Skeletal muscle satellite cell (primary cell): ENCODE data around the gene HSF2.

ENCODE experiments used
- H3K27me3 ChIP-seq: 2 replicates; pipeline ENCODE4 v1.7.0; 2013; ENCODE audit warnings: low read length; ENCODE audit not compliant: control insufficient read depth, insufficient read depth
- H3K36me3 ChIP-seq: 2 replicates; pipeline ENCODE4 v1.7.0; 2013; ENCODE audit warnings: mild to moderate bottlenecking, control low read depth, low read length; ENCODE audit not compliant: insufficient read depth
- H3K4me1 ChIP-seq: 2 replicates; pipeline ENCODE4 v1.7.0; 2013; ENCODE audit warnings: low read length; ENCODE audit not compliant: control insufficient read depth, insufficient read depth
- H3K4me2 ChIP-seq: 2 replicates; pipeline ENCODE4 v1.7.0; 2013; ENCODE audit warnings: mild to moderate bottlenecking, low read length
- H3K4me3 ChIP-seq: 2 replicates; pipeline ENCODE4 v1.7.0; 2013; ENCODE audit warnings: low read length
- H3K9ac ChIP-seq: 2 replicates; pipeline ENCODE4 v1.7.0; 2013; ENCODE audit warnings: mild to moderate bottlenecking, low read depth, low read length, moderate library complexity
- H3K9me3 ChIP-seq: replicated peaks from 2 replicates; pipeline ENCODE4 v1.7.0; 2013; ENCODE audit warnings: mild to moderate bottlenecking, control low read depth, low read length

HSF2 gene

DNA sequence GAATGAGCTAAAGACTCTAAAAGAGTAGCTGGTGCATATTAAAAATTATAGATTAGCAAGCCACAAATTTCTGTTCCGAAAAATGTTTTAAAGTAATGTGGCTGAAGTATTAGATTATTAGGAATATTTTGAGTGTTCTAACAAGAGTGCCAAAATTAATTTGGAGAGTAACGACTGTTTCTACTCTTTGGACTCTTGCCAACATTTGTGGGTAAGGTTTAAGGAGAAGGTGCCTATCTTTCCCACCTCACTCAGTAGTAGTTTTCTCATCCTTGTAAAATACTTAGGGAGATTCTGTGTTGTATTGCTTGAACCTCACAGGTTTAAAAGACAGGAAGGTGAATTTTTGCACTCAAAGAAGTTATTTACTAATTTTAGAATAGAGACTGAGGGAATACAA is 5.0 kb downstream of the HSF2 start:
- Histone ChIP-seq H3K36me3 (no peaks in the 10 kb centered on the region), H3K9me3 (no peaks in the 10 kb centered on the region), H3K4me3 (no peak overlapping the region), H3K4me2 (no peak overlapping the region), H3K4me1 (peaks cover 18% of the 10 kb centered on the region), H3K27me3 (no peaks in the 10 kb centered on the region), H3K9ac (no peak overlapping the region)

DNA sequence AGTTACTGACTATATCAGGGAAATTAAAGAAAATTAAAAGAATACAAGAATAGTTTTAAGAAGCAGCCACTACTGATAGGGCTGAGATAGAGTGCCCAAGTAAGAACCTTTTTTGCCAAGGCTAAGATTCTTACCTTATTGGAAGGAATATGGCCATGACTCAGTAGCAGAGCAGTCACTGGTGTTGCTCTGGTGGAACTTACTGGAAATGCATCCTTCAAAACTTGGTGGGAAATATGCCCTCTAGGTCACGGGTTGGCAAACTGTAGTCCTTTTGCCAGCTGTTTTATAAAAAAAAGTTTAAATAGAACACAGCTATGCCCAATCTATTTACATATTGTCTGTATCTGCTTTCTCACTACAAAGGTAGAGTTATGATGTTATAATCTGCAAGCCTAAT is 6.0 kb downstream of the HSF2 start:
- Histone ChIP-seq H3K9ac (no peak overlapping the region), H3K9me3 (no peaks in the 10 kb centered on the region), H3K4me2 (no peak overlapping the region), H3K4me3 (no peak overlapping the region), H3K36me3 (no peaks in the 10 kb centered on the region), H3K4me1 (peaks cover 17% of the 10 kb centered on the region), H3K27me3 (no peaks in the 10 kb centered on the region)

DNA sequence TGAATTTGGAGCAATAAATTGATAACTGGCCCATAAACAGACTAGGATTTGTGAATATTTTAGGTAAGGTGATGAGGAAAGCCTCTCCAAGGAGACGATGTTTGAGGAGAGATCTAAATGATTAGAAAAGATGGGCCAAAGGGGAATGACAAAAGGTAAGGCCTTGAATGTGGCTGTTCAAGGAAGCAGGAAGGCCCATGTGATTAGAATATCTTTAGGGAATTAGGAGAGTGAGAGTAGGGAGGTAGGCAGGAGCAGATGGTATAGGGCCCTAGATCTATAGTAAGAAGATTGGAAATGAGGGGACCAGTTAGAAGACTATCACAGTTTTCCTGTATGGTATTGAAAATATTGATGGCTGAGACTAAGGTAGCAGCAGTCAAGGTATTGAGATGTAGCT is 6.7 kb downstream of the HSF2 start:
- Histone ChIP-seq H3K9me3 (no peaks in the 10 kb centered on the region), H3K9ac (no peak overlapping the region), H3K4me3 (no peak overlapping the region), H3K27me3 (no peaks in the 10 kb centered on the region), H3K36me3 (no peaks in the 10 kb centered on the region), H3K4me1 (peaks cover 10% of the 10 kb centered on the region), H3K4me2 (no peak overlapping the region)

DNA sequence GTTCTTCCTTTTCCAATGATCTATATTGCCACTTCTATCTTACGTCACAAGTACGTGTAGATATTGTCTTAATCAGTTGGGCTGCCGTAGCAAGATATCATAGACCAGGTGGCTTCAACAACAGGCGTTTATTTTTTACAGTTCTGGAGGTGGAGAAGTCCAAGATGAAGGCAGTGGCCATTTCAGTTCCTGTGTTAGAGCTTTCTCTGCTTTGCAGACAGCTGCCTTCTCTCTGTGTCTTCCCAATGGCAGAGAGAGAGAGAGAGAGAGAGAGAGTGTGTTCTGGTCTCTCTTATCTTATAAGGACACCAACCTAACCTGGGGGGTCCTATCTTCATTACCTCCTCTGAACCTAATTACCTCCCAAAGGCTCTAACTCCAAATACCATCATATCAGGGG is 8.3 kb downstream of the HSF2 start:
- H3K9ac ChIP-seq = no peak overlapping the region
- peaks cover 4% of the 10 kb centered on the region for H3K4me1 ChIP-seq
- no peak overlapping the region for H3K4me3 ChIP-seq
- H3K9me3 ChIP-seq = no peaks in the 10 kb centered on the region
- no peak overlapping the region for H3K4me2 ChIP-seq
- H3K27me3 ChIP-seq = no peaks in the 10 kb centered on the region
- peaks cover under 1% of the 10 kb centered on the region for H3K36me3 ChIP-seq

DNA sequence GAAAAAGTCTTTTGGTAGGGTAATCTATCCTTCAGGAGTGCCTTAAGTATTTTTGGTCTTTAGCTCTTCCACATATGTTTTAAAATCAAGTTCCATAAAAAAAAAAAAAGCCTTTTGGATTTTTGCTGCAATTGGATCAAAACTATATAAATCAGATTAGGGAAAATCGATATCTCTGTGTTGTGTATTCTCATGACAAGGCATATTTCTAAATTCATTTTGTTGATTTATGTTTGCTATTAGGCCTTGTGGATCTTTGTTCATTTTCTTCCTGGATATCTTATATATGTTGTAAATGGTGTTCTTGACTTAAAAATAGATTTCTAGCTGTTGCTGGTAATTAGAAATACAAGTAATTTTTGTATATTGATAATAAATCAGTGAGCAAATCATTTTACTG is 8.8 kb downstream of the HSF2 start:
- Histone ChIP-seq H3K4me1 (peaks cover 4% of the 10 kb centered on the region), H3K27me3 (no peaks in the 10 kb centered on the region), H3K9ac (no peak overlapping the region), H3K9me3 (no peaks in the 10 kb centered on the region), H3K4me2 (no peak overlapping the region), H3K36me3 (peaks cover 5% of the 10 kb centered on the region), H3K4me3 (no peak overlapping the region)

DNA sequence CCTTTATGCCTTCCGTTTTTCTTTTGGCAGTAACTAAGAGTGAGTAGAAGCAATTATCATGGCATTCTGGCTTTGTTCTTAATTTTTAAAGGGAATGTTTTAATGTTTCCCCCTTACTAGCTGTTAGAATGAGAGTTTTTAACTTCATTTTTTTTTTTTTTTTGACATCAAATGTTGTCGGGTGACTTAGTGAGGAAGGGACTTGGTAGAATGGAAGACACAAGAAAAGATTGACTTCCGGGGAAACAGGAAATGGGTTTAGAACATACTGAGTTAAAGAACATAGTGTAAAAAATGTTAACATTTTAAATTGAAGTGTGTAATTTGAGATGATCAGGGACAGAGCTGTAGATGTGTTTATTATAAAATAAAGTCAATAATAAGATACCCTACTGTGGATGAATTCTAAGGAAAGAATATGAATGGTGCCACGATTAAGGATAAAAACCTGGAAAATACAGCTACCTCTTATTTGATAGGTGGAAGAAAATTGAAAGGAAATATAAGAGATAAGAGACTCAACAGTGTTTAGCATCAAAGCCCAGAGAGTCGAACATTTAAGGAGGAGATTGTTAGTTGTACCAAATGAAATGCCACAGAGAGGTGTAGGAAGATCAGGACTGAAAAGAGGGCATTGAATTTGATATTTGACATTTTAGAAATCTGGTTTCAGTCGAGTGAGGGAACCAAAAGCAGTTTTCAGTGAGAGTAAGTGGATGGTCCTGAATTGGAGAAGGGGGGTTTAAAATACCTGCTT is 9.4 kb downstream of the HSF2 start:
- H3K4me3 ChIP-seq = no peak overlapping the region
- H3K9ac ChIP-seq = no peak overlapping the region
- H3K4me2 ChIP-seq = no peak overlapping the region
- H3K9me3 ChIP-seq = no peaks in the 10 kb centered on the region
- H3K4me1 ChIP-seq = peaks cover 4% of the 10 kb centered on the region
- H3K36me3 ChIP-seq = peaks cover 11% of the 10 kb centered on the region
- H3K27me3 ChIP-seq = no peaks in the 10 kb centered on the region

DNA sequence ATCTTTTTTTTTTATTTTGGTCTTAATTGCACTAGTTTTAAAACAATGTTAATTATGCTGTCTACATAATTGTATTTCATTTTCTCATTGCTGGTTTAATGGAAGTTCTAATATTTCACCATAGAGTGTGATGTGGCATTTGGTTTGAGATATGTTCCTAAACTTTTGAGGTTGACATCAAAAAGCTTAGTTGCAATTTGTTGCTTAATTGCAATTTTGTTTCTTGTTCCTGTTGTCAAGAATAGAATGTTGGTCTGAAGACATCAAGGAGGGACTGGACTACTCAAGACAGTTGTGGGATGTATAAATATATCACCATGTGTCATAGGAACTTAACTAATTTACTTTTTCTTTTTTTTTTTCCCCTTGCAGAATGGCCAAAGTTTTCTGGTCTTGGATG is 12.5 kb downstream of the HSF2 start:
- Histone ChIP-seq H3K36me3 (peaks cover 20% of the 10 kb centered on the region), H3K9ac (no peak overlapping the region), H3K27me3 (no peaks in the 10 kb centered on the region), H3K4me2 (no peak overlapping the region), H3K4me1 (peaks cover 4% of the 10 kb centered on the region), H3K4me3 (no peak overlapping the region), H3K9me3 (no peaks in the 10 kb centered on the region)

DNA sequence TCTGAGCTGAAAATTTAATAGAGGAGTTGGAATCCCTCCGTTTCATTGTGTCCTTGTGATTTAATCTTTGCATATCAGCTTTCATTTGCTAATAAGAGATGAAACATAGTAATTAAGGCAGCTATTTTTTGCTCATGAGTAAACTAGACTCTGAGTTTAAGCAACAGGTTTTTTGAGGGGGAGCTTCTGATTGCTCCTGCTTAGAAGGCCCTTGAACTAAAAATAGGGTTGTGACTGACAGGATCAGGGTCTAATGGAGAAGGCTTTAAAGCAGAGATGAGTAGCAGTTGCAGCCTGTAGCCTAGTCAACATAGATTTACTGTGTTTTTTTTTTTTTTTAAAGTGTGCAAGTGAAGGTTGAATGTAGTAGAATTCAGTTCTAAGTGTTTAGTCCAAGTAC is 17.4 kb downstream of the HSF2 start:
- peaks cover 36% of the 10 kb centered on the region for H3K36me3 ChIP-seq
- no peak overlapping the region for H3K9ac ChIP-seq
- no peak overlapping the region for H3K4me3 ChIP-seq
- H3K4me1 ChIP-seq = no peaks in the 10 kb centered on the region
- no peaks in the 10 kb centered on the region for H3K9me3 ChIP-seq
- H3K4me2 ChIP-seq = no peak overlapping the region
- H3K27me3 ChIP-seq = no peaks in the 10 kb centered on the region

DNA sequence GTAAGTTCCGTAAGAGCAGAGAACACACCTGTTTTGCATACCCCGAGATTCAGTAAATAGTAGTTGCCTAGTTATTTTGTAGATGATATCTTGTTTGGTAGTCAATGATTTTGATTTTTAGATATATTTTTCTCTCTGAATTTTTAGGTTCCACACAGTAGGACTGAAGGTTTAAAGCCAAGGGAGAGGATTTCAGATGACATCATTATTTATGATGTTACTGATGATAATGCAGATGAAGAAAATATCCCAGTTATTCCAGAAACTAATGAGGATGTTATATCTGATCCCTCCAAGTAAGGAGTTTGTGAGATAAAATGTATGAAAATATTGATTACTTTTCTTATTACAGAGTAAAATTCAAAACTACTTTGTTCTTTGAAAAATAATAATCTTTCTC is 22.6 kb downstream of the HSF2 start:
- H3K4me1 ChIP-seq = no peaks in the 10 kb centered on the region
- H3K36me3 ChIP-seq = peaks cover 39% of the 10 kb centered on the region

DNA sequence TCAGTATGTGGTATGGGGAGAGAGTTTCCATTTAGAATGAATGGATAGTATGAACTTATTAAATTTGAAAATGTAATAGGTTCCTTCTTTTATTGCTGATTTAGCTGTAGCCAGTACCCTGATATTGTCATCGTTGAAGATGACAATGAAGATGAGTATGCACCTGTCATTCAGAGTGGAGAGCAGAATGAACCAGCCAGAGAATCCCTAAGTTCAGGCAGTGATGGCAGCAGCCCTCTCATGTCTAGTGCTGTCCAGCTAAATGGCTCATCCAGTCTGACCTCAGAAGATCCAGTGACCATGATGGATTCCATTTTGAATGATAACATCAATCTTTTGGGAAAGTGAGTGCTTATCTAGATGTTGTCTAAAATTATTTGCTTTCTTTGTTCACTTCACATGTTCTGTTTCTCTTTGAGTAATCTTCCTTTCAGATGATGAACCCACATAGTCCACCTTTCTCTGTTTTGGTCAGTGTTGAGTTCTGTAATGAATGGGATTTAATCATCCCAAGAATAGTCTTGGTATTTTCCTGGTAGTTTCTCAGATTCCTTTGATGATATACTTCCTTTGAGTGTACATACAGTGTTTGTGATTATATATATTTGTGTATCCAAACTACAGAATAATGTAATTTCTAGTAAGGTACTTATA is 23.3 kb downstream of the HSF2 start:
- H3K27me3 ChIP-seq = no peaks in the 10 kb centered on the region
- H3K9ac ChIP-seq = no peak overlapping the region
- H3K36me3 ChIP-seq = peaks cover 40% of the 10 kb centered on the region
- no peaks in the 10 kb centered on the region for H3K4me1 ChIP-seq
- H3K4me3 ChIP-seq = no peak overlapping the region
- H3K4me2 ChIP-seq = no peak overlapping the region
- no peaks in the 10 kb centered on the region for H3K9me3 ChIP-seq

More for the DNA sequence above, 22.6 kb downstream of the HSF2 start:
- Histone ChIP-seq H3K4me2 (no peak overlapping the region), H3K9ac (no peak overlapping the region), H3K4me3 (no peak overlapping the region), H3K9me3 (no peaks in the 10 kb centered on the region), H3K27me3 (no peaks in the 10 kb centered on the region)

DNA sequence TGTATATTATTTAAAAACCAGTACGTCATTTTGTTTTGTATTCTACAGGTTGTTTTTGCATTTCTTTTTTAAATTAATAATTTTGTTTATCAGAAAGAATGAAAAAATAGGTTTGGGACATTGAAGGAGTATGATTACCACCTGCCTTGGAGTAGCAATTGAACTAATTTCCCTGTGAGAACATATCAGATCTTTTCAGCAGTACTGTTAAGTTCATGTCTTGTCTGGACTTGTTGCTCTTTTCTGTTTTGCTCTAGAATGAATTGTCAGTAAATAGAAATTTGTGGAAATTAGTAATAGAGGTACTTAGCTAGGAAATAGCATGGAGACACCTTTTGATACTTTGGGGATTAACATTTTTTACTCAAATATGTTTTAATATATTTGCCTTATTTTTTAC is 24.3 kb downstream of the HSF2 start:
- H3K9ac ChIP-seq = no peak overlapping the region
- no peaks in the 10 kb centered on the region for H3K27me3 ChIP-seq
- no peak overlapping the region for H3K4me3 ChIP-seq
- H3K4me1 ChIP-seq = no peaks in the 10 kb centered on the region
- H3K36me3 ChIP-seq = peaks cover 36% of the 10 kb centered on the region
- no peaks in the 10 kb centered on the region for H3K9me3 ChIP-seq
- no peak overlapping the region for H3K4me2 ChIP-seq

DNA sequence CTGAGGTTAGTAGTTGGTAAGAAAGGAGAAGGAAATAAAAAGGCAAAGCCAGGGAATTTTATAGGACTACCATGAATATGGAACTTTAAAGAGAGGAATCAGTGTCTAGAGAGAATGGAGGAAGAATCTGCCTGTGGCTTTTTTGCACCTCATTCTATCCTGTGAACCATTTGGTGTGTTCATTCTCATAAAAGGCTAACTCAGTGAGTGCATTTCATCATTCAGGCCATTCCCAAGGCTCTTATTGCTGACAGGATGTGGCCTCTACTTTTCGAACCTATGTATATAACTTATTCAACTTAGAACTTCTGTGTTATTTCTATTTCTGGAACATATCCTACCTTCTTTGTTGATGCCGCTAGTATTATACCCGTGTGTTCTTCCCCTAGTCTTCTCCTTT is 27.1 kb downstream of the HSF2 start:
- Histone ChIP-seq H3K9me3 (no peaks in the 10 kb centered on the region), H3K9ac (no peak overlapping the region), H3K4me1 (no peaks in the 10 kb centered on the region), H3K4me3 (no peak overlapping the region), H3K27me3 (no peaks in the 10 kb centered on the region), H3K4me2 (no peak overlapping the region), H3K36me3 (peaks cover 25% of the 10 kb centered on the region)
